ENCODE measurements around the gene GEMIN4.
"Not testable (repeated sequence)": the region's sequence is repeated elsewhere in the genome, so short reads cannot be mapped to it uniquely, and the experiment has no call there.

GEMIN4 gene

GRCh38 chr17:752002-752619, at the start of gene GEMIN4:
Gene GEMIN4, minus strand, starts transcription at chr17:752264. Its CDS starts 122 bp downstream, at chr17:752142.
- DNase-seq (ENCODE audit: low read depth in 3 of 3), result peak; percentile 96 to 100 (median 97)

DNA sequence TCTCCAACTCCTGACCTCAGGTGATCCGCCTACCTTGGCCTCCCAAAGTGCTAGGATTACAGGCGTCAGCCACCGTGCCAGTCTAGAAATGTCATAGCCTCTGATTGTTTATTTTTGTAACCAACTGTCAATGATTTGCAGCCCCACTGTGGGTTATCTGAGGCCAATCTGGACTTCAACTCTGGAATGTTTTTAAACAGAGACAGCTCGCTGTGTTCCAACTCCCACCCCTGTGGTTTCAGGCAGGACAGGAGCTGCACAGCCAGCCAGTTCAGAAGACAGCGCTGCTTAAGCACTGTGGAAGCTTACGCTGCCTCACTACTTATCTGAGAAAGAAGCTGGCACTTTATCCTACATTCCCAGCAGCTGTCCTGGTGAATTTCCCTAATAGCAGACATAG, 49.6 kb upstream of the GEMIN4 start:
- no peak for DNase-seq (ENCODE audit: low read depth in 3 of 3)

GRCh38 chr17:800446-801242, 48.6 kb upstream of the GEMIN4 start:
- DNase-seq (ENCODE audit: low read depth in 3 of 3), result no peak

DNA sequence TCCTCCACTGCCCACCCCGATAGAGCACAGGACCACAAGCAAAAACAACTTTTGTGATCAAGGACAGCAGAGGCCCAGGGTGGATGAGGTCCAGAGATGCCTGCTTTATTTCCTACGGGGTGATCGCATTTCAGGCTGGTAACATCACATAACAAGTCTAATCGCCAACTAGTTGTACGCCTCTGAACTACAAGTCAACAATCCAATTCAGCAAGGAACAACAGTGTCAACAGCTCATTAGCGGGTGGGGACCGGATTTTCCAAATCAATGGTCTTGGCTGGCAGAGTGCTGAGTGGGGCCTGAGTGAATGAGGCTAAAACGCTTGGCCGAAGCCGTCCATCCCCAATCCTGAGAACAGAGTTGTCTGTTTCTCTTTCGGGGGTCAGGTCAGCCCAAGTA, 47.2 kb upstream of the GEMIN4 start:
- DNase-seq (ENCODE audit: low read depth in 3 of 3), result no peak

GRCh38 chr17:798246-798645, 46.2 kb upstream of the GEMIN4 start:
- DNase-seq (ENCODE audit: low read depth in 3 of 3), result no peak

DNA sequence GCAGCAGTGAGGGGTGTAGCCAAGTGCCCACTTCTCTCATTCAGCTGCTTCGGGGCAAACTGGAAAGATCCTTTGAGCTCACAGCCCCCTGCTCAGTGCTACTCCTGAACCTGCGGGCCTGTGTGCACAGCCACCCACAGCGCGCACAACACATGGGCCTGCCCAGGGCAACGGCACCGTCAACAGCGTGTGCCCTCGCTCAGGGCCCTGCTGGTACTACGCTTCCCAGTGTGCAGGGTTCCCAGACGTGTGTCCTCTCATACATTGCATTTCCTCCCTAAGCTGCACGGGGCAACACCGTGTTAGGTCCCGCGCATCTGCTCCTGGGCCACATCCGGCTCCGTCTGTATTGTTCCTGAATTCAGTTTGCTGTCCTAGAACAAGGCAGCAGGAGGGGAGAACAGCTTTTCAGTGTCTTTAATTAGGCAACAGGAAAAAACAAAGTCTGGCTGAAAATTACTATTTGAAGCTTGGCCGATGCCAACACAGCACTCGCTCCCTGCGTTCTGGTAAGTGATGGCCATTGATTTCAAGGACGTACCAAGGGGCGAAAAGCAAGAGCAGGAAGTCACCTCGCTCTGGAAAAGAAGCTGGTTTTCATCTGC, 45.3 kb upstream of the GEMIN4 start:
- no peak for DNase-seq (ENCODE audit: low read depth in 3 of 3)

DNA sequence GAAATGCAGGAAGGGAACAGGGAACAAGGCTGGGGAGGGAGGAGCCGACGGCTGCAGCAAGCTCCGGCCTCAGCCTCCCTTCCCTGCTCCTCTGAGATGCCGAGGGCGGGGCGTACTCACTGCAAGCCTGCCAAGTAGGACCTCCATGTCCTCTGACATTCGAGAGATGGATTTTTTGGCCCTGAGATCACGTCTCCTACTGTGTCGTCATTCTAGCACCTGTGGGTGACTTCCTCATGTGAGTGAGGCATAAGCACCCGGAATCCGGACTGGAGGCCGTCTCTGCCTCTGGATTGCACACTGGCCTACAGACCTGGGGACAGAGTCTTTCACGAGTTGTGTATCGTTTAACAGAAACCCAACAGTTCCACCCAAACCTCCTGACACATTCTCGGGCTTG, 44.5 kb upstream of the GEMIN4 start:
- DNase-seq (ENCODE audit: low read depth in 3 of 3), result no peak

GRCh38 chr17:795721-796120, 43.7 kb upstream of the GEMIN4 start:
- no peak for DNase-seq (ENCODE audit: low read depth in 3 of 3)

- DNase-seq (ENCODE audit: low read depth in 3 of 3), result no peak
Observed at GRCh38 chr17:795276-795675, 43.2 kb upstream of the GEMIN4 start.

DNA sequence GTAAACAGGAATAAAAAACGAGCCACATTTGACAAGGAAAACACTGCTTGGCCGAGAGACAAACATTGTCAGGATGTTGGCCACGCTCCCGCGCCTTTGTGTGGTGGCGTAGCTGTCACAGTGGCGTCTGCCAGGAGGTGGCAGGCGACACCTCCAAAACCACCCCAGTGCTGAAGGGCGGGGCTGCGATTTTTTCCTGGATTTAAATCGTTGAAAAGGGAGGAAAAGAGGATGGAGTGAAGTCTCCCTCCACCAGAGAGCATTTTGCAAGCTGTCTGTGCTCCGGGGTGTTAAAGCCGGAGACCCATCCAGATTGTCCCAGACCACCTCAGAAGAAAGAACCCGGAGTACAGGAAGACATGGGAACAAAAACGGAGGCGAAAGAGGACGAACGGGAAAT, 42.8 kb upstream of the GEMIN4 start:
- DNase-seq (ENCODE audit: low read depth in 3 of 3), result peak in 1 of 3 experiments; percentile 10

DNA sequence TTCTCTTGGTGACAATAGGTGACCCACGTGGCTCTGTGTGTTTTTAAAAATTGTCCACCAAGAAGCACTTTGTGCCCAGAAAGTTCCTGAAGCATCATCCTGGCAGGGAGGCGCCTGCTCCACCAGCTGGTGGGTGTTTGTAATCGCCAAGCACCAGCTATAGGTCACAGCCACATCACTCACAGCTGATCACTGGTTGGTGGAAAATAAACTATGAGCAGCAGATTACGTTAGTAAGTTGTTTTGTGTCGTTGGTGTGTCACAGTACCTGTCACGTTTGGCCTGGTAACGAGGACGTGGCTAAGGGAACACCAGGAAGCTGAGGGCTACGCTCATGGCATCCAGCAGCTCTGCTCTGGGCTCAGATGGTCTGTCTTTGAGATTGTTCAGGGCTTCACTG, 40.2 kb upstream of the GEMIN4 start:
- no peak for DNase-seq (ENCODE audit: low read depth in 3 of 3)

DNA sequence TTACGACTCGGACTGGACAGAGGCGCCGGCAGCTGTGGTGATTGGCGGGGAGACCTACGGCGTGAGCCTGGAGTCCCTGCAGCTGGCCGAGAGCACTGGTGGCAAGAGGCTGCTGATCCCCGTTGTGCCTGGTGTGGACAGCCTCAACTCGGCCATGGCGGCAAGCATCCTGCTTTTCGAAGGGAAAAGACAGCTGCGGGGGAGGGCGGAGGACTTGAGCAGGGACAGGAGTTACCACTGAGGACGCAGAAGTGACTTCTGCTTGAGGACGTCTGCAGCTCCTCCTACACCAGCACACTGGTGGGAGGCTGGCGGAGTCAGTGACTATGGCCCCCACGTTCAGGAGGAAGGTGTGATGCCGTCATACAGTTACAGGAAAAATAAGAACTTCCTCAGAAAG, 39.8 kb upstream of the GEMIN4 start:
- no peak for DNase-seq (ENCODE audit: low read depth in 3 of 3)

DNA sequence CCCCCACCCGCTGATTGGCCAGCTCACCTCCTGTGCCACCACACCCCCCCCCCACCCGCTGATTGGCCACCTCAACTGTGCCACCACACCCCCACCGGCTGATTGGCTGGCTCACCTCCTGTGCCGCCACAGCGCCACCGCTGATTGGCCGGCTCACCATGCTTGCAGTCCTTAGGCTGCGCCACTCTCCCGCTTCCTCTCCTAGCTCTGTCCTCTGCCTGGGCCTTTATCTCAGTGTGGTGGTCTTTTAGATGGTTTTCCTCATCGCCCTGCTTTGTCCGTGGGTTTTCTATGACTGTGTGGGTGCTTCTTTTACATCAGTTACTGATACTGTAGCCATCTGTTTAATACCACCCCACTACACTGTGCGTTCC, 38.8 kb upstream of the GEMIN4 start:
- DNase-seq (ENCODE audit: low read depth in 3 of 3), result not testable (repeated sequence)

GRCh38 chr17:789931-790873, 38.1 kb upstream of the GEMIN4 start:
- not testable (repeated sequence) for DNase-seq (ENCODE audit: low read depth in 3 of 3)

GRCh38 chr17:789160-789840, 37.2 kb upstream of the GEMIN4 start:
- DNase-seq (ENCODE audit: low read depth in 3 of 3), result no peak

GRCh38 chr17:788551-788950, 36.5 kb upstream of the GEMIN4 start:
- DNase-seq (ENCODE audit: low read depth in 3 of 3), result no peak

GRCh38 chr17:787641-788221, 35.7 kb upstream of the GEMIN4 start:
- DNase-seq (ENCODE audit: low read depth in 3 of 3), result no peak

- not testable (repeated sequence) for DNase-seq (ENCODE audit: low read depth in 3 of 3)
Observed at GRCh38 chr17:785901-786300, 33.8 kb upstream of the GEMIN4 start.

- DNase-seq (ENCODE audit: low read depth in 3 of 3), result no peak
Observed at GRCh38 chr17:784143-784542, 32.1 kb upstream of the GEMIN4 start.

DNA sequence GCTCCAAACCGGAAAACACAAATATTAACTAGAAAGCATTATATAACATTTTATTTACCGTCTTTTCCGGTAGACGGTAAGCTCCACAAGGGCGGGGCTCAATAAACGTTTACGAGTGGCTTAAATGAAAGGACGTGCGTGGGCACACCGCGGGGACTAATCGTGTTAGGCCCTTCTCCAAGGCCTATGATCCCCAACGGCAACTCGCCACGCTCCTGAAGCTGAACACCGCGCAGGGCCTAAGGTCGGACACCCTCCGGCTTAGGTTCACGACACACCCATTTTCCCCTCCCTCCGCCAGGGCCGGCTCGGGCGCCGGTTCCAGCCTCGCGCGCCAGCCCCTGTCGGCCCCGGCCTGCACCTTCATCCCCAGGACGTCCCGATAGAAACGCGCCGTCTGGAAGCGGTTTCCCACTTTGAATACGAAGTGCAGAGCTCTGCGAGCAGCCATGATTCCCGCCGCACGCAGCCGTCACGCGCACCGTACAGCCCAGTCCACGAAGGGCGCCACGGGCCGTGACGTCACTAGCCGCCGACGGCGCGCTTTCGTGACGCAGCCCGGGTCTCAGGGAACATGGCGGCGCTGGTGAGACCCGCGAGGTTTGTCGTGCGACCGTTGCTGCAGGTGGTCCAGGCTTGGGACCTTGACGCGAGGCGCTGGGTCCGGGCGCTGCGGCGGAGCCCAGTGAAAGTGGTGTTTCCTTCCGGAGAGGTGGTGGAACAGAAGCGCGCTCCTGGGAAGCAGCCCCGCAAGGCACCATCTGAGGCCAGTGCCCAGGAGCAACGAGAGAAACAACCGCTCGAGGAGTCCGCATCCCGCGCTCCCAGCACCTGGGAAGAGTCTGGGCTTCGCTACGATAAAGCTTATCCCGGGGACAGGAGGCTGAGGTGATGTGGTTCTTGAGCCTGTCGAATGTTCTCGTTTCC, 30.0 kb upstream of the GEMIN4 start, which contains the start of the genes GLOD4 and MRM3:
GLOD4 (minus strand) TSS at position 476 of the 927 bp plus-strand sequence; CDS start at position 451, 25 bp downstream.
MRM3 (plus strand) TSS at position 549 of the 927 bp plus-strand sequence; CDS start at position 575, 26 bp downstream.
- peak; percentile 88 to 92 (median 91) for DNase-seq (ENCODE audit: low read depth in 3 of 3)
